Neural cell (in vitro differentiated cells): ENCODE data around the gene EID2B. TPM values are rescaled to one million over a fixed set of nuclear protein-coding genes. Genes with fewer than 3 reads are reported as not detected.
A peak's percentile ranks its signal among the peaks of the same experiment; 100 is the strongest.

Experiments used
- H2AFZ ChIP-seq: fragments of 200-600, 300-800 bp; sonication (generic), shearing (Covaris generic); 2 replicates; pipeline ENCODE4 v1.6.0; 2014; ENCODE audit warnings: low read depth, mild to moderate bottlenecking, antibody characterized with exemption, low read length, moderate library complexity
- H3F3A ChIP-seq: fragments of 200-600 bp; shearing (Covaris generic); 2 replicates; pipeline ENCODE4 v1.6.1; 2016; ENCODE audit warnings: mild to moderate bottlenecking, moderate library complexity, mixed read lengths, antibody characterized with exemption, low read length; ENCODE audit not compliant: insufficient read depth, poor library complexity, severe bottlenecking
- H3K27ac ChIP-seq: fragments of 200-600, 300-800 bp; sonication (generic), shearing (Covaris generic); 2 replicates; pipeline ENCODE4 v1.5.1; 2014; ENCODE audit warnings: mild to moderate bottlenecking, low read length, moderate library complexity
- H3K27me3 ChIP-seq: fragments of 300-800, 200-600 bp; sonication (generic), shearing (Covaris generic); 2 replicates; pipeline ENCODE4 v1.6.0; 2014; ENCODE audit warnings: mild to moderate bottlenecking, low read depth, low read length, moderate library complexity; ENCODE audit not compliant: insufficient read depth
- H3K36me3 ChIP-seq: fragments of 300-800, 200-600 bp; sonication (generic), shearing (Covaris generic); 2 replicates; pipeline ENCODE4 v1.5.1; 2014; ENCODE audit warnings: mild to moderate bottlenecking, antibody characterized with exemption, low read length, moderate library complexity; ENCODE audit not compliant: insufficient read depth
- H3K4me2 ChIP-seq: fragments of 300-800, 200-600 bp; sonication (generic), shearing (Covaris generic); 2 replicates; pipeline ENCODE4 v1.6.0; 2014; ENCODE audit warnings: mild to moderate bottlenecking, low read length
- H3K4me3 ChIP-seq: fragments of 300-800, 200-600 bp; sonication (generic), shearing (Covaris generic); 2 replicates; pipeline ENCODE4 v1.5.1; 2014; ENCODE audit warnings: mild to moderate bottlenecking, low read length, moderate library complexity
- H3K79me2 ChIP-seq: fragments of 200-600 bp; shearing (Covaris generic); replicated peaks from 2 replicates; pipeline ENCODE4 v1.6.0; 2014; ENCODE audit warnings: mild to moderate bottlenecking, low read length, moderate library complexity; ENCODE audit not compliant: insufficient read depth
- H3K9ac ChIP-seq: fragments of 300-800, 200-600 bp; sonication (generic), shearing (Covaris generic); 2 replicates; pipeline ENCODE4 v1.6.1; 2016; ENCODE audit warnings: mild to moderate bottlenecking, low read length, mixed read lengths
- H3K9me2 ChIP-seq: fragments of 200-600 bp; shearing (Covaris generic); 2 replicates; pipeline ENCODE4 v1.6.1; 2016; ENCODE audit warnings: mild to moderate bottlenecking, low read length, mixed read lengths; ENCODE audit not compliant: insufficient read depth
- H3K9me3 ChIP-seq: fragments of 200-600, 300-800 bp; sonication (generic), shearing (Covaris generic); 2 replicates; pipeline ENCODE4 v1.6.1; 2016; ENCODE audit warnings: mild to moderate bottlenecking, mixed run types, low read length, moderate library complexity, mixed read lengths
- H4K20me1 ChIP-seq: fragments of 200-600 bp; shearing (Covaris generic); 2 replicates; pipeline ENCODE4 v1.6.1; 2016; ENCODE audit warnings: mild to moderate bottlenecking, mixed run types; ENCODE audit not compliant: insufficient read depth
- CTCF ChIP-seq: fragments of 450-650 bp; IDR thresholded peaks from 2 replicates; pipeline ENCODE4 v1.5.1; 2014; ENCODE audit warnings: antibody characterized with exemption, mild to moderate bottlenecking, moderate library complexity; ENCODE audit not compliant: poor library complexity, severe bottlenecking
- EP300 ChIP-seq: fragments of 450-650 bp; conservative IDR thresholded peaks from 2 replicates; pipeline ENCODE4 v1.6.1; 2014; ENCODE audit warnings: antibody characterized with exemption, mild to moderate bottlenecking, moderate library complexity; ENCODE audit not compliant: poor library complexity, severe bottlenecking
- EZH2 ChIP-seq: fragments of 200-600, 300-800 bp; shearing (Covaris generic), sonication (generic); IDR thresholded peaks from 2 replicates; pipeline ENCODE4 v1.6.1; 2014; ENCODE audit warnings: antibody characterized with exemption, low read length, borderline replicate concordance, mild to moderate bottlenecking; ENCODE audit not compliant: insufficient read depth, poor library complexity, severe bottlenecking
- MXI1 ChIP-seq: fragments of 450-650 bp; conservative IDR thresholded peaks from 2 replicates; pipeline ENCODE4 v1.6.1; 2014; ENCODE audit warnings: antibody characterized with exemption, mild to moderate bottlenecking; ENCODE audit not compliant: poor library complexity, severe bottlenecking
- POLR2AphosphoS5 ChIP-seq: IDR thresholded peaks from 2 replicates; pipeline ENCODE4 v1.6.1; 2012
- RAD21 ChIP-seq: fragments of 450-650 bp; conservative IDR thresholded peaks from 2 replicates; pipeline ENCODE4 v1.6.1; 2014; ENCODE audit warnings: antibody characterized with exemption, mild to moderate bottlenecking, moderate library complexity
- REST ChIP-seq: IDR thresholded peaks from 2 replicates; pipeline ENCODE4 v1.6.1; 2012; ENCODE audit warnings: borderline replicate concordance
- SMC3 ChIP-seq: fragments of 450-650 bp; conservative IDR thresholded peaks from 2 replicates; pipeline ENCODE4 v1.6.1; 2014; ENCODE audit warnings: antibody characterized with exemption, mild to moderate bottlenecking, moderate library complexity; ENCODE audit not compliant: poor library complexity
- TAF1 ChIP-seq: IDR thresholded peaks from 2 replicates; pipeline ENCODE4 v1.6.1; 2012; ENCODE audit warnings: low read depth
- polyA plus RNA-seq: library from polyadenylated mRNA; depleted of rRNA; stranded (reverse); fragments of >200 nt; gene quantifications from 2 replicates; pipeline ENCODE4 v1.2.3, GENCODE V29; 2014

The EID2B gene
- polyA plus RNA-seq, 1 donor from 2014 or later = 36.5 TPM

GRCh38 chr19:39539518-39540332, 7.1 kb upstream of the EID2B start, which contains the start of gene EID2:
Gene EID2 (minus strand): TSS chr19:39540161. CDS start chr19:39540079, 82 bp downstream.
- H3K4me2 ChIP-seq = peak within 1 kb of the TSS; percentile 79
- TF ChIP-seq TAF1 = peak; percentile 81
- peak; percentile 95 for TF ChIP-seq POLR2AphosphoS5
- peak; percentile 3 for TF ChIP-seq REST
- TF ChIP-seq RAD21 = peak; percentile 65
- peak; percentile 63 for TF ChIP-seq SMC3
- peak; percentile 34 for TF ChIP-seq EP300
- peak; percentile 74 for TF ChIP-seq MXI1
- TF ChIP-seq CTCF = peak; percentile 96
- TF ChIP-seq EZH2 = no peak
- H3K27ac ChIP-seq = peak within 1 kb of the TSS; percentile 96
- no peaks in the 10 kb centered on the region for H3K9me2 ChIP-seq
- H3K9me3 ChIP-seq = no peaks in the 10 kb centered on the region
- peak within 1 kb of the TSS; percentile 51 for H2AFZ ChIP-seq
- peaks cover 18% of the 10 kb centered on the region for H3K79me2 ChIP-seq
- peak within 1 kb of the TSS; percentile 73 for H3K4me3 ChIP-seq
- H3K27me3 ChIP-seq = no peaks in the 10 kb centered on the region
- H3F3A ChIP-seq = no peaks in the 10 kb centered on the region
- peak within 1 kb of the TSS; percentile 97 for H3K9ac ChIP-seq
- no peaks in the 10 kb centered on the region for H3K36me3 ChIP-seq
- no peaks in the 10 kb centered on the region for H4K20me1 ChIP-seq

- Histone ChIP-seq H3K4me2 (peak overlapping the region; percentile 79), H3K79me2 (peaks cover 18% of the 10 kb centered on the region), H3K9ac (peak overlapping the region; percentile 97), H3K27me3 (no peaks in the 10 kb centered on the region), H4K20me1 (no peaks in the 10 kb centered on the region), H3K9me3 (no peaks in the 10 kb centered on the region), H3K27ac (peak overlapping the region; percentile 96), H3K9me2 (no peaks in the 10 kb centered on the region), H3K4me3 (peak overlapping the region; percentile 73), H3F3A (no peaks in the 10 kb centered on the region), H2AFZ (no peak overlapping the region), H3K36me3 (no peaks in the 10 kb centered on the region)
- TF ChIP-seq SMC3 (no peak), CTCF (no peak), EZH2 (no peak), EP300 (no peak), REST (peak; percentile 35)
Observed at GRCh38 chr19:39539165-39539517, 6.5 kb upstream of the EID2B start.
